ENCODE results near the gene PDZRN3. TPM values are rescaled to one million over a fixed set of nuclear protein-coding genes. Genes with fewer than 3 reads are reported as not detected.

PDZRN3 gene
- polyA plus RNA-seq, 2 of the 4 experiments (the other 2 are of a cell fraction) = not detected

DNA sequence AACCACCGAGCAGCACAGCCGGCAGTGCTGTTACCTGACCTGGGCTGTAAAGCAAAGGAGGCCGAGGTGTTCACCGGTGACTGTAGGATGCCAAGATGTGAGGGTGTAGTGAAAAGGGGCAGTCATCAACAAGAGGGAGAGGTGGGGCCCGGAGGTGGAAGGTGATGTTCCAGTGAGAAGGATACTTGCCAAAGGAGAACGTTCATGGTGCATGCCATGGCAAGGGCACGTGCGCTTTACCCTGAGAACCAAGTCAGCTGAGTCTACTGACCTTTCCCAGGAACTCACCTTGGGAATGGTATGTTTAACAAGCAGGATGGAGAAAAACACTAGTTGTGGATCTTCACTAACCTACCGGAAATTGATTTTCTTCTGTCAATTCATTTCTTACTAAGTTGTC, 211.1 kb downstream of the PDZRN3 start:
- Histone ChIP-seq H3K27ac (no peak overlapping the region), H3K9me3 (no peaks in the 10 kb centered on the region), H3K4me3 (no peak overlapping the region), H3K4me2 (no peak overlapping the region), H3K4me1 (no peaks in the 10 kb centered on the region)
- TF ChIP-seq CHD2 (IDR thresholded peaks at IDR 0.05; ENCODE audit: low read length, partially characterized antibody) = no peak
- TF ChIP-seq ZNF302 (CRISPR knock-in tag; IDR thresholded peaks at IDR 0.05) = no peak
- no peak for TF ChIP-seq NR3C1 (IDR thresholded peaks at IDR 0.05)
- TF ChIP-seq MAX (IDR thresholded peaks at IDR 0.05) = no peak
- no peak for TF ChIP-seq RAD21 (conservative IDR thresholded peaks at IDR 0.05 in 1 of 2, IDR thresholded peaks at IDR 0.05 in 1 of 2)
- TF ChIP-seq E2F6 (IDR thresholded peaks at IDR 0.05; ENCODE audit: borderline replicate concordance, low read depth) = no peak
- TF ChIP-seq SREBF2 (IDR thresholded peaks at IDR 0.05) = no peak
- no peak for TF ChIP-seq ATOH8 (CRISPR knock-in tag; IDR thresholded peaks at IDR 0.05; ENCODE audit: low read depth)
- FAIRE-seq = no peak
- CTCF ChIA-PET = no interaction called here
- WGBS (ENCODE audit: missing lambda C conversion rate) = 37% methylated on average over 9 of the region's 9 CpGs
- ATAC-seq = no peak
- POLR2A ChIA-PET = no interaction called here
- no peak for DNase-seq (ENCODE audit: low read depth in 1 of 2, low spot score in 1 of 2)

DNA sequence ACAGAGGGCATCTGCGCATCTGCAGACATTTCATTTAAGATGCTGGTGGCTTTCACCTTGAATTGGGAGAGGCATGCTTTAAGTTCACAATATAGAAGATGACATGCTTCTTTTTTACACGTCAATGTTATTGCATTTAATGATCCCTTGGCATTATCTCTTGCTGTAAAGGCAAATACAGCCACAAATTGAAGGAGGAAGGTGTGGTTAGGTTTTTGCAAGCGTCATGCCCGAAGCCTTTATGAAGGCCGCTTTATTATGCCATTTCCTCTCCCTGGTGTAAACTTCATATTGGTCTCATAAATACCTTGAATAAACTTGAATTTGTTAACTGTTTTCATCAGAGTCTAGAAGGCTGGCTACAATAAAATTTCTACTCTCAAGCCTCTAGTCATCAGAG, 212.7 kb downstream of the PDZRN3 start:
- no peak overlapping the region for H3K27ac ChIP-seq
- ATAC-seq (no peak), FAIRE-seq (no peak), DNase-seq (ENCODE audit: low read depth in 1 of 2, low spot score in 1 of 2) (no peak)
- no peak for TF ChIP-seq E2F6 (IDR thresholded peaks at IDR 0.05; ENCODE audit: borderline replicate concordance, low read depth)
- TF ChIP-seq, protein P1, sequence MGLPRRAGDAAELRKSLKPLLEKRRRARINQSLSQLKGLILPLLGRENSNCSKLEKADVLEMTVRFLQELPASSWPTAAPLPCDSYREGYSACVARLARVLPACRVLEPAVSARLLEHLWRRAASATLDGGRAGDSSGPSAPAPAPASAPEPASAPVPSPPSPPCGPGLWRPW (IDR thresholded peaks at IDR 0.05) = no peak
- no peak for TF ChIP-seq BCL3 (IDR thresholded peaks at IDR 0.05)
- TF ChIP-seq RNF2 (IDR thresholded peaks at IDR 0.05; ENCODE audit: borderline replicate concordance, low read depth) = no peak
- TF ChIP-seq JUN (IDR thresholded peaks at IDR 0.05) = no peak
- ChIA-PET POLR2A (no interaction called here), CTCF (no interaction called here)
- no peak overlapping the region for H3K4me3 ChIP-seq
- no peak overlapping the region for H3K4me2 ChIP-seq
- H3K4me1 ChIP-seq = no peaks in the 10 kb centered on the region
- no peaks in the 10 kb centered on the region for H3K9me3 ChIP-seq
- WGBS (ENCODE audit: missing lambda C conversion rate) = 29% methylated on average over 5 of the region's 5 CpGs

DNA sequence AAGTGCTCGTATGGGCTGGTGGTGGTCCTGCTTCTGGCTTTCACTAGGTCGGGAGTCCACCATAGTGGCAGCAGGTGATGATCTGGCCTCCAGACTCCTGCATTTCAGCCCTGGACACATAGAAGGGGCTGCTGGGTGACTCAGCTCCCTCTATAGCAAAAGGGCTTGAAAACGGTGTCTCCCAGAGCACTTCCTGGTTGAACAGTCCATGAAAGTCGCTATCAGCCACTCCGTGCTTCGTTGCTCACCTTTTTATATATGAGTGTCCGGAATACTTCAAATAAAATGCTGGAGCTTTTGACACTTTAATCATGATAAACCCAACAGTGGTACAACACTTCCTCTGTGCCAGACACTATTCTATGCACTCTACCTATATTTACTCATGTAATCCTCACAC, 213.2 kb downstream of the PDZRN3 start:
- no peak overlapping the region for H3K4me3 ChIP-seq
- ATAC-seq (no peak), FAIRE-seq (no peak), DNase-seq (ENCODE audit: low read depth in 1 of 2, low spot score in 1 of 2) (no peak)
- ChIA-PET POLR2A (no interaction called here), CTCF (no interaction called here)
- no peaks in the 10 kb centered on the region for H3K4me1 ChIP-seq
- TF ChIP-seq EHMT2 (IDR thresholded peaks at IDR 0.05; ENCODE audit: low read depth) (no peak), CBX8 (IDR thresholded peaks at IDR 0.05) (no peak), FOXS1 (CRISPR knock-in tag; IDR thresholded peaks at IDR 0.05) (no peak), E2F6 (IDR thresholded peaks at IDR 0.05; ENCODE audit: borderline replicate concordance, low read depth) (no peak), ESRRA (IDR thresholded peaks at IDR 0.05; ENCODE audit: borderline replicate concordance, low read length) (no peak), KDM5A (IDR thresholded peaks at IDR 0.05) (no peak), CHD2 (IDR thresholded peaks at IDR 0.05; ENCODE audit: low read length, partially characterized antibody) (no peak), NFE2L2 (conservative IDR thresholded peaks at IDR 0.05; ENCODE audit: low read length) (no peak), RNF2 (IDR thresholded peaks at IDR 0.05; ENCODE audit: borderline replicate concordance, low read depth) (no peak), ZNF302 (CRISPR knock-in tag; IDR thresholded peaks at IDR 0.05) (no peak)
- 39% methylated on average over 7 of the region's 7 CpGs for WGBS (ENCODE audit: missing lambda C conversion rate)
- no peak overlapping the region for H3K4me2 ChIP-seq
- no peak overlapping the region for H3K27ac ChIP-seq
- no peaks in the 10 kb centered on the region for H3K9me3 ChIP-seq
